Measurements from ENCODE around the gene SEZ6.

Gene SEZ6

DNA sequence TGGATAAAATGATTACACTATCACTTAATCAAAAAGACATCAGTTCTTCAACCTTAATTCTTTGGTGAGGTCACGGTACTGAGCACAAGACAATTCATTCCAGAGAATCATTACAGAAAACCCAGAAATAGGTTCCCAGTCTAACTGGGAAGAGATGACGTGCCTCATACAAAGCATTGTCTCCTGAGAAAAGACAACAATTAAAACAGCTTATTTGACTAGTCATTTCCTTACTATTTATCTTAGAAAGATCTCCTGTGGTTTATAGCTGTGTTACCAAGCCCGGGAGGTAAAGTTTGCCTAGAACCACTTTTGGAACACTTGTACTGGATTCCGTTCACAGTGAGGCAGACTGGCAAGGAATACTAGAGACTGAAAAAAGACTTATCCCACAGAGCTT is 59.6 kb downstream of the SEZ6 start:
- Mint-ChIP-seq H3K4me1 (peaks cover 23% of the 10 kb centered on the region), H3K36me3 (ENCODE audit: low read depth) (peaks cover 35% of the 10 kb centered on the region)

DNA sequence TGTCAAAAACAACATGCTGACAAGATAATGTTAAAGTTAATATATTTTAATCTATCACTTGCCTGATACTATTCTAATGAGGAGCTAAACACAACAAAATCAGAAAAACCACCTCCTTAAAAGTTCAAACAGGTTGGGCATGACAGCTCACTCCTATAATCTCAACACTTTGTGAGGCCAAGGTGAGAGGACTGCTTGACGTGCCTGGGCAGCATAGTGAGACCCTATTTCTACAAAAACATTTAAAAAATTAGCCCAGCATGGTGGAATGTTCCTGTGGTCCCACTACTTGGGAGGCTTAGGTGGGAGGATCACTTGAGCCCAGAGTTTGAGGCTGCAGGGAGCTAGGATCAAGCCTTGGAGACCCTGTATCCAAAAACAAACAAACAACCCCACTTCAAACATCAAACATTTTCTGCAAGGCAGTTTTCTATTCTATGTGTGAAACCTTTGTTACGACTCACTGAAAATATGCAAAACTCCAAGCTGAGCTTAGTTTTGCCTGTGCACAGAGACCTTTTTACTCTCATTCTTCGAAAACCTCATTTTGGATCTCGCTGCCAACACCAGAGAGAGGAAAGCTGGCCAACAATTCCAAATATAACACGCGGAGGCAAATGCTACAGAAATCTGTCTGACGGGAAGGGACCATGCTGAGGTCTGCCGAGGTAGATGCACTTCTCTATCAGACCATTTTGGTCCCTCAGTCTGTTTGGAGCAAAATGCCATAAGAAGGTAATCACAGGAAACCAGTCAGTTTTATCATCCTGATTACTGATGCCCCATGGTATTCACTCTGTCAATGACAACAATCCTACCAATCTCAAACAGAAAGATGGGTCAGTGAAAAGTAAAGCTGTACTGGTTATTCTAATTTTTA is 60.7 kb downstream of the SEZ6 start:
- no peaks in the 10 kb centered on the region for H3K9me3 Mint-ChIP-seq
- no peaks in the 10 kb centered on the region for H3K27me3 Mint-ChIP-seq (ENCODE audit: low read depth)
- peak overlapping the region; percentile 1 to 38 (median 18) for H3K27ac Mint-ChIP-seq
- H3K4me3 Mint-ChIP-seq, result peak overlapping the region in 2 of 3 experiments; percentile 37 to 59
- TF ChIP-seq, protein P1, sequence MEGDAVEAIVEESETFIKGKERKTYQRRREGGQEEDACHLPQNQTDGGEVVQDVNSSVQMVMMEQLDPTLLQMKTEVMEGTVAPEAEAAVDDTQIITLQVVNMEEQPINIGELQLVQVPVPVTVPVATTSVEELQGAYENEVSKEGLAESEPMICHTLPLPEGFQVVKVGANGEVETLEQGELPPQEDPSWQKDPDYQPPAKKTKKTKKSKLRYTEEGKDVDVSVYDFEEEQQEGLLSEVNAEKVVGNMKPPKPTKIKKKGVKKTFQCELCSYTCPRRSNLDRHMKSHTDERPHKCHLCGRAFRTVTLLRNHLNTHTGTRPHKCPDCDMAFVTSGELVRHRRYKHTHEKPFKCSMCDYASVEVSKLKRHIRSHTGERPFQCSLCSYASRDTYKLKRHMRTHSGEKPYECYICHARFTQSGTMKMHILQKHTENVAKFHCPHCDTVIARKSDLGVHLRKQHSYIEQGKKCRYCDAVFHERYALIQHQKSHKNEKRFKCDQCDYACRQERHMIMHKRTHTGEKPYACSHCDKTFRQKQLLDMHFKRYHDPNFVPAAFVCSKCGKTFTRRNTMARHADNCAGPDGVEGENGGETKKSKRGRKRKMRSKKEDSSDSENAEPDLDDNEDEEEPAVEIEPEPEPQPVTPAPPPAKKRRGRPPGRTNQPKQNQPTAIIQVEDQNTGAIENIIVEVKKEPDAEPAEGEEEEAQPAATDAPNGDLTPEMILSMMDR (IDR thresholded peaks at IDR 0.05; ENCODE audit: unreplicated experiment in 3 of 3), result no peak
- peaks cover 23% of the 10 kb centered on the region for H3K4me1 Mint-ChIP-seq
- peaks cover 35% of the 10 kb centered on the region for H3K36me3 Mint-ChIP-seq (ENCODE audit: low read depth)

More for the DNA sequence above, 59.6 kb downstream of the SEZ6 start:
- TF ChIP-seq, protein P1 (IDR thresholded peaks at IDR 0.05; ENCODE audit: unreplicated experiment in 3 of 3), result no peak
- peak overlapping the region; percentile 21 to 54 (median 26) for H3K4me3 Mint-ChIP-seq
- no peaks in the 10 kb centered on the region for H3K9me3 Mint-ChIP-seq
- H3K27me3 Mint-ChIP-seq (ENCODE audit: low read depth), result no peaks in the 10 kb centered on the region
- peak overlapping the region; percentile 2 to 69 (median 54) for H3K27ac Mint-ChIP-seq

DNA sequence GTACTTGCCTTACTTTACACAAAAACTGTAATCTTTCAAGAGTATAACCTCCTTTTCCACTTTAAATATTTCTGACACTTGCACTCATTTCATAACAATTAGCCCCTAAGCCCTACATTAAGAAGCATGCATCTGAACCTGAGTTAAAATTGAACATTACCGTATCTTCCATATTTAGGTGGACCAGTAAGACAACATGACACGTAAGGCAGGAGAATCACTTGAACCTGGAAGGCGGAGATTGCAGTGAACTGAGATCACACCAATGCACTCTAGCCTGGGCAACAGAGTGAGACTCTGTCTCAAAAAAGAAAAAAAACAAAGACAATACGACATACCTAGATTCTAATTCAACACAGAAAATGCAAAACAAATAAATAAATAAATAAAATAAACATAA is 61.5 kb downstream of the SEZ6 start:
- H3K4me3 Mint-ChIP-seq, result no peak overlapping the region
- H3K27me3 Mint-ChIP-seq (ENCODE audit: low read depth), result no peaks in the 10 kb centered on the region
- H3K27ac Mint-ChIP-seq, result peak overlapping the region in 1 of 3 experiments; percentile 51
- TF ChIP-seq, protein P1 (IDR thresholded peaks at IDR 0.05; ENCODE audit: unreplicated experiment in 3 of 3), result no peak
- no peaks in the 10 kb centered on the region for H3K9me3 Mint-ChIP-seq
- H3K4me1 Mint-ChIP-seq, result peaks cover 23% of the 10 kb centered on the region
- peaks cover 35% of the 10 kb centered on the region for H3K36me3 Mint-ChIP-seq (ENCODE audit: low read depth)

DNA sequence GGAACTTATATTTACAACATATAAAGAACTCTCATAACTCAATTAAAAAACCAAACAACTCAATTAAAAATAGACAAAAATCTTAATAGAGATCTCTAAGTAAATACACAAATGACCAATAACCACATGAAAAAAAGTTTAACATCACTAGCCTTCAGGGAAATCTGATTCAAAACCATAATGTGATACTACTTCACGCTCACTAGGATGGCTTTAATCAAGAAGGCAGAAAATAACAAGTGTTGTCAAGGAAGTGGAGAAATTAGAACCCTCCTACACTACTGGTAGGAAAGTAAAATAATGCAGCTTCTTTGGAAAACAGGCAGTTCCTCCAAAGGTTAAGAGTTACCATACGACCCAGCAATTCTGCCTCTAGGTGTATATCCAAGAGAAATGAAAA is 62.9 kb downstream of the SEZ6 start:
- Mint-ChIP-seq H3K4me3 (no peak overlapping the region), H3K36me3 (ENCODE audit: low read depth) (peaks cover 30% of the 10 kb centered on the region), H3K27me3 (ENCODE audit: low read depth) (no peaks in the 10 kb centered on the region), H3K9me3 (no peaks in the 10 kb centered on the region), H3K4me1 (peaks cover 25% of the 10 kb centered on the region), H3K27ac (no peak overlapping the region)
- TF ChIP-seq, protein P1 (IDR thresholded peaks at IDR 0.05; ENCODE audit: unreplicated experiment in 3 of 3), result no peak

DNA sequence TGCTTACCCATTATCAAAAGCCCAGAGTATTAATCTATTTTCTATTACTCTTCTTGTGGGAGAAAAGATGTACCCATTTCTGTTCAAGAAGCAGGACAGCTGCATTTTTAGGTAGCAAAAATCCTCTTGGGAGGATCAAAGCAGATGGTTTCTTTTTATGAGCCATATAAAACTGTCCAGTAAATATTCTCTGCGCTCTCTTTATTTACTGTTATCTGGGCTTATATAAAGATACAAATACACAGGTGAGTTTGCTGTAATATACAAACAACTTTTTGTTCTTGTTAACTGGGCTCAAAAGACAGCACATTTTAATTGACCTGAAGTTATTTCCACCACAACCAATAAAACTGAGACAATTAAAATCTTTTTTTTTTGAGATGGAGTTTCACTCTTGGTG is 64.6 kb downstream of the SEZ6 start:
- H3K4me1 Mint-ChIP-seq, result peaks cover 20% of the 10 kb centered on the region

More for the DNA sequence above, 64.6 kb downstream of the SEZ6 start:
- Mint-ChIP-seq H3K9me3 (no peaks in the 10 kb centered on the region), H3K27ac (no peak overlapping the region), H3K36me3 (ENCODE audit: low read depth) (peaks cover 24% of the 10 kb centered on the region), H3K27me3 (ENCODE audit: low read depth) (no peaks in the 10 kb centered on the region), H3K4me3 (no peak overlapping the region)
- TF ChIP-seq, protein P1 (IDR thresholded peaks at IDR 0.05; ENCODE audit: unreplicated experiment in 3 of 3), result no peak
